Epidermal melanocyte (primary cell): Measurements from ENCODE around the gene ASH1L.

Source experiments
- DNase-seq: peaks from one replicate; pipeline ENCODE4 v3.0.0; 2011; ENCODE audit warnings: low spot score; ENCODE audit not compliant: insufficient read length

ASH1L gene

GRCh38 chr1:155327981-155328380 is 234.6 kb downstream of the ASH1L start:
- no peak for DNase-seq

GRCh38 chr1:155326631-155327037 is 236.0 kb downstream of the ASH1L start:
- DNase-seq, result no peak

- DNase-seq, result no peak
These were observed 236.5 kb downstream of the ASH1L start for GRCh38 chr1:155326020-155326526.

GRCh38 chr1:155325603-155325893 is 237.1 kb downstream of the ASH1L start:
- DNase-seq, result no peak

- no peak for DNase-seq
These were observed 237.6 kb downstream of the ASH1L start for GRCh38 chr1:155324717-155325602.

GRCh38 chr1:155324037-155324716 is 238.4 kb downstream of the ASH1L start:
- DNase-seq, result peak; percentile 96

GRCh38 chr1:155323729-155324036 is 238.9 kb downstream of the ASH1L start:
- DNase-seq, result peak; percentile 61

GRCh38 chr1:155322953-155323728 is 239.5 kb downstream of the ASH1L start:
- peak; percentile 92 for DNase-seq

- no peak for DNase-seq
These were observed 240.0 kb downstream of the ASH1L start for GRCh38 chr1:155322571-155322952.

GRCh38 chr1:155321639-155322503 is 240.7 kb downstream of the ASH1L start:
- no peak for DNase-seq

GRCh38 chr1:155320661-155321617 is 241.7 kb downstream of the ASH1L start, which contains the start of gene RUSC1:
TSS of gene RUSC1 (plus strand) at chr1:155320894. CDS start at chr1:155321774, 880 bp downstream.
- peak; percentile 50 for DNase-seq

GRCh38 chr1:155320252-155320651 is 242.4 kb downstream of the ASH1L start:
- DNase-seq, result no peak

- DNase-seq, result no peak
These were observed 243.1 kb downstream of the ASH1L start for GRCh38 chr1:155319536-155319935.

GRCh38 chr1:155318082-155318481 is 244.5 kb downstream of the ASH1L start:
- no peak for DNase-seq

- no peak for DNase-seq
These were observed 245.7 kb downstream of the ASH1L start for GRCh38 chr1:155316922-155317321.

GRCh38 chr1:155313261-155313660 is 249.3 kb downstream of the ASH1L start:
- DNase-seq, result no peak

GRCh38 chr1:155309423-155310021 is 253.1 kb downstream of the ASH1L start:
- DNase-seq, result no peak

- peak; percentile 99 for DNase-seq
These were observed 253.8 kb downstream of the ASH1L start, which contains the start of gene FDPS for GRCh38 chr1:155308493-155309422. TSS of gene FDPS (plus strand) at chr1:155308866. CDS start at chr1:155309790, 924 bp downstream.
